Gastrocnemius medialis (tissue), 4 donors: ENCODE measurements around the gene CCDC27.

Source experiments
- CTCF ChIP-seq, 5 experiments: fragments of 450-650 bp in 3 of 5; fragments of 200-600 bp in 2 of 5; sonication (generic) in 2 of 5; IDR thresholded peaks in 4 of 5; conservative IDR thresholded peaks in 1 of 5; 1 replicate in 4 of 5; 2 replicates in 1 of 5; pipeline ENCODE4 v1.5.1; 2016 to 2019; ENCODE audit warnings: antibody characterized with exemption in 5 of 5, mild to moderate bottlenecking in 3 of 5, moderate library complexity in 3 of 5
- POLR2A ChIP-seq, 2 donors: fragments of 450-650 bp; IDR thresholded peaks; one replicate each; pipeline ENCODE4 v1.6.1; 2017; ENCODE audit warnings: antibody characterized with exemption in 2 of 2, mild to moderate bottlenecking in 2 of 2, moderate library complexity in 2 of 2

DNA sequence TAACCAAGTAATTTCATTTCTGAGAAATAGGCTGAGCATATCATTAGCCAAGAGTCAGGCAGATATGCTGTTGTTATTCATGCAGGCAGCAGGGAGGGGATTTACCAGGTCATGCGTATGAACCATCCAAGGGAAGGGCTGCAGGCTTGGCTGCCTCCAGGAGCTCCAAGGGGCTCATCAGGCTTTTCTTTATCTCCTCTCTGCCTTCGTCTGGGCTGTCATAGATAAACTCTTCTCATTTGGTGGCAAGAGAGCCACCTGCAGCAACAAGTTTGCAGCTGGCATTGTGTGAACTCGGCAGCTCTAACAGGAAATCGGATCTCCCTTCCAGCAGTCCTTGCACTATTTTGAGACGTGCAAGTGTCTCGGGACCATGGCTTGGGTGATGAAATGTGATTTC is 7.5 kb downstream of the CCDC27 start:
- no peak for TF ChIP-seq CTCF (IDR thresholded peaks at IDR 0.05 in 4 of 5, conservative IDR thresholded peaks at IDR 0.05 in 1 of 5)
- TF ChIP-seq POLR2A (IDR thresholded peaks at IDR 0.05): no peak
